H1 (cell line): ENCODE results near the gene ZNF462.

ENCODE experiments used
- CREB1 ChIP-seq: IDR thresholded peaks from 2 replicates; pipeline ENCODE4 v1.6.1; 2012; ENCODE audit warnings: inconsistent platforms
- EZH2 ChIP-seq: fragments of 200-600 bp; sonication (generic); IDR thresholded peaks from 2 replicates; pipeline ENCODE4 v1.7.1; 2012; ENCODE audit warnings: low read depth, mild to moderate bottlenecking, moderate library complexity, low read length, inconsistent platforms; ENCODE audit not compliant: severe bottlenecking
- MAFK ChIP-seq: IDR thresholded peaks from 2 replicates; pipeline ENCODE4 v1.6.1; 2012; ENCODE audit warnings: low read depth, mild to moderate bottlenecking, improper control_type of control experiment, low read length
- NRF1 ChIP-seq: IDR thresholded peaks from 2 replicates; pipeline ENCODE4 v1.6.1; 2011; ENCODE audit warnings: mild to moderate bottlenecking, low read depth, low read length, improper control_type of control experiment
- RNF2 ChIP-seq: fragments of 200-900, 300-1000 bp; sonication (generic); IDR thresholded peaks from 2 replicates; pipeline ENCODE4 v1.7.1; 2016; ENCODE audit warnings: borderline replicate concordance, low read depth, mild to moderate bottlenecking, antibody characterized with exemption, low read length; ENCODE audit not compliant: poor library complexity, severe bottlenecking; ENCODE audit errors: missing control alignments
- SIN3A ChIP-seq, 2 experiments: IDR thresholded peaks in 1 of 2; conservative IDR thresholded peaks in 1 of 2; 2 replicates each; pipeline ENCODE4 v1.6.1; 2011 to 2012; ENCODE audit warnings: low read length in 2 of 2, improper control_type of control experiment in 1 of 2, low read depth in 1 of 2, mild to moderate bottlenecking in 1 of 2
- TF ChIP-seq, protein P1 (sequence below), 3 experiments: IDR thresholded peaks; 1 replicate in 2 of 3; 2 replicates in 1 of 3; pipeline versions ENCODE4 v1.5.1 to v1.6.1; 2011; ENCODE audit warnings: low read length in 3 of 3, mild to moderate bottlenecking in 3 of 3, inconsistent platforms in 2 of 3, low read depth in 1 of 3, moderate library complexity in 1 of 3; ENCODE audit not compliant: insufficient read depth in 1 of 3; ENCODE audit errors: control extremely low read depth in 1 of 3
- TF ChIP-seq, protein P2 (sequence below): fragments of 300-600 bp; sonication (generic); IDR thresholded peaks from 2 replicates; pipeline ENCODE4 v1.7.1; 2012; ENCODE audit warnings: low read length, moderate library complexity, mild to moderate bottlenecking, inconsistent platforms; ENCODE audit not compliant: insufficient replicate concordance

DNA sequence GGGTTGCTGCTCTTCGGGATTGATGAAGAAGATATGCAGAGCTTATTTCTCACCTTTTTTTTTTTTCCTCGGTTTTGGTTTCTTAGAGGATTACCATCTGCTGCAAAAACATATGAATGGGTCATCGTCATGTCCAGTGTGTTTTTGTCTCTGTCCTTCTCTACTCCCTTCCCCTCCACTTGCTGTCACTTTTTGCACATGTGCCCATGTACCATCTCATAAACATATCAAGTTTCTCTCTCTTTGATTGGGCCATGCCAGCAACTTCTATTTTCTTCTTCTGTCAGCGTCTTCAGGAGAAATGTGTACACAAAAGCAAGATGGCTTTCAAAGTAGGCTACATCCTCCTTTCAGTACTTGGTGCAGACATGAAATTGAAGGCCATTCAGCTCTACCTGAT lies 57.1 kb downstream of the ZNF462 start:
- TF ChIP-seq RNF2 (no peak), MAFK (no peak), NRF1 (no peak), EZH2 (no peak), CREB1 (no peak), SIN3A (conservative IDR thresholded peaks at IDR 0.05 in 1 of 2, IDR thresholded peaks at IDR 0.05 in 1 of 2; ENCODE audit: low read depth in 1 of 2, low read length in 2 of 2) (no peak)
- TF ChIP-seq, protein P1, sequence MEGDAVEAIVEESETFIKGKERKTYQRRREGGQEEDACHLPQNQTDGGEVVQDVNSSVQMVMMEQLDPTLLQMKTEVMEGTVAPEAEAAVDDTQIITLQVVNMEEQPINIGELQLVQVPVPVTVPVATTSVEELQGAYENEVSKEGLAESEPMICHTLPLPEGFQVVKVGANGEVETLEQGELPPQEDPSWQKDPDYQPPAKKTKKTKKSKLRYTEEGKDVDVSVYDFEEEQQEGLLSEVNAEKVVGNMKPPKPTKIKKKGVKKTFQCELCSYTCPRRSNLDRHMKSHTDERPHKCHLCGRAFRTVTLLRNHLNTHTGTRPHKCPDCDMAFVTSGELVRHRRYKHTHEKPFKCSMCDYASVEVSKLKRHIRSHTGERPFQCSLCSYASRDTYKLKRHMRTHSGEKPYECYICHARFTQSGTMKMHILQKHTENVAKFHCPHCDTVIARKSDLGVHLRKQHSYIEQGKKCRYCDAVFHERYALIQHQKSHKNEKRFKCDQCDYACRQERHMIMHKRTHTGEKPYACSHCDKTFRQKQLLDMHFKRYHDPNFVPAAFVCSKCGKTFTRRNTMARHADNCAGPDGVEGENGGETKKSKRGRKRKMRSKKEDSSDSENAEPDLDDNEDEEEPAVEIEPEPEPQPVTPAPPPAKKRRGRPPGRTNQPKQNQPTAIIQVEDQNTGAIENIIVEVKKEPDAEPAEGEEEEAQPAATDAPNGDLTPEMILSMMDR (IDR thresholded peaks at IDR 0.05; ENCODE audit: control extremely low read depth in 1 of 3, insufficient read depth in 1 of 3, low read depth in 1 of 3, low read length in 3 of 3), result no peak
- TF ChIP-seq, protein P2, sequence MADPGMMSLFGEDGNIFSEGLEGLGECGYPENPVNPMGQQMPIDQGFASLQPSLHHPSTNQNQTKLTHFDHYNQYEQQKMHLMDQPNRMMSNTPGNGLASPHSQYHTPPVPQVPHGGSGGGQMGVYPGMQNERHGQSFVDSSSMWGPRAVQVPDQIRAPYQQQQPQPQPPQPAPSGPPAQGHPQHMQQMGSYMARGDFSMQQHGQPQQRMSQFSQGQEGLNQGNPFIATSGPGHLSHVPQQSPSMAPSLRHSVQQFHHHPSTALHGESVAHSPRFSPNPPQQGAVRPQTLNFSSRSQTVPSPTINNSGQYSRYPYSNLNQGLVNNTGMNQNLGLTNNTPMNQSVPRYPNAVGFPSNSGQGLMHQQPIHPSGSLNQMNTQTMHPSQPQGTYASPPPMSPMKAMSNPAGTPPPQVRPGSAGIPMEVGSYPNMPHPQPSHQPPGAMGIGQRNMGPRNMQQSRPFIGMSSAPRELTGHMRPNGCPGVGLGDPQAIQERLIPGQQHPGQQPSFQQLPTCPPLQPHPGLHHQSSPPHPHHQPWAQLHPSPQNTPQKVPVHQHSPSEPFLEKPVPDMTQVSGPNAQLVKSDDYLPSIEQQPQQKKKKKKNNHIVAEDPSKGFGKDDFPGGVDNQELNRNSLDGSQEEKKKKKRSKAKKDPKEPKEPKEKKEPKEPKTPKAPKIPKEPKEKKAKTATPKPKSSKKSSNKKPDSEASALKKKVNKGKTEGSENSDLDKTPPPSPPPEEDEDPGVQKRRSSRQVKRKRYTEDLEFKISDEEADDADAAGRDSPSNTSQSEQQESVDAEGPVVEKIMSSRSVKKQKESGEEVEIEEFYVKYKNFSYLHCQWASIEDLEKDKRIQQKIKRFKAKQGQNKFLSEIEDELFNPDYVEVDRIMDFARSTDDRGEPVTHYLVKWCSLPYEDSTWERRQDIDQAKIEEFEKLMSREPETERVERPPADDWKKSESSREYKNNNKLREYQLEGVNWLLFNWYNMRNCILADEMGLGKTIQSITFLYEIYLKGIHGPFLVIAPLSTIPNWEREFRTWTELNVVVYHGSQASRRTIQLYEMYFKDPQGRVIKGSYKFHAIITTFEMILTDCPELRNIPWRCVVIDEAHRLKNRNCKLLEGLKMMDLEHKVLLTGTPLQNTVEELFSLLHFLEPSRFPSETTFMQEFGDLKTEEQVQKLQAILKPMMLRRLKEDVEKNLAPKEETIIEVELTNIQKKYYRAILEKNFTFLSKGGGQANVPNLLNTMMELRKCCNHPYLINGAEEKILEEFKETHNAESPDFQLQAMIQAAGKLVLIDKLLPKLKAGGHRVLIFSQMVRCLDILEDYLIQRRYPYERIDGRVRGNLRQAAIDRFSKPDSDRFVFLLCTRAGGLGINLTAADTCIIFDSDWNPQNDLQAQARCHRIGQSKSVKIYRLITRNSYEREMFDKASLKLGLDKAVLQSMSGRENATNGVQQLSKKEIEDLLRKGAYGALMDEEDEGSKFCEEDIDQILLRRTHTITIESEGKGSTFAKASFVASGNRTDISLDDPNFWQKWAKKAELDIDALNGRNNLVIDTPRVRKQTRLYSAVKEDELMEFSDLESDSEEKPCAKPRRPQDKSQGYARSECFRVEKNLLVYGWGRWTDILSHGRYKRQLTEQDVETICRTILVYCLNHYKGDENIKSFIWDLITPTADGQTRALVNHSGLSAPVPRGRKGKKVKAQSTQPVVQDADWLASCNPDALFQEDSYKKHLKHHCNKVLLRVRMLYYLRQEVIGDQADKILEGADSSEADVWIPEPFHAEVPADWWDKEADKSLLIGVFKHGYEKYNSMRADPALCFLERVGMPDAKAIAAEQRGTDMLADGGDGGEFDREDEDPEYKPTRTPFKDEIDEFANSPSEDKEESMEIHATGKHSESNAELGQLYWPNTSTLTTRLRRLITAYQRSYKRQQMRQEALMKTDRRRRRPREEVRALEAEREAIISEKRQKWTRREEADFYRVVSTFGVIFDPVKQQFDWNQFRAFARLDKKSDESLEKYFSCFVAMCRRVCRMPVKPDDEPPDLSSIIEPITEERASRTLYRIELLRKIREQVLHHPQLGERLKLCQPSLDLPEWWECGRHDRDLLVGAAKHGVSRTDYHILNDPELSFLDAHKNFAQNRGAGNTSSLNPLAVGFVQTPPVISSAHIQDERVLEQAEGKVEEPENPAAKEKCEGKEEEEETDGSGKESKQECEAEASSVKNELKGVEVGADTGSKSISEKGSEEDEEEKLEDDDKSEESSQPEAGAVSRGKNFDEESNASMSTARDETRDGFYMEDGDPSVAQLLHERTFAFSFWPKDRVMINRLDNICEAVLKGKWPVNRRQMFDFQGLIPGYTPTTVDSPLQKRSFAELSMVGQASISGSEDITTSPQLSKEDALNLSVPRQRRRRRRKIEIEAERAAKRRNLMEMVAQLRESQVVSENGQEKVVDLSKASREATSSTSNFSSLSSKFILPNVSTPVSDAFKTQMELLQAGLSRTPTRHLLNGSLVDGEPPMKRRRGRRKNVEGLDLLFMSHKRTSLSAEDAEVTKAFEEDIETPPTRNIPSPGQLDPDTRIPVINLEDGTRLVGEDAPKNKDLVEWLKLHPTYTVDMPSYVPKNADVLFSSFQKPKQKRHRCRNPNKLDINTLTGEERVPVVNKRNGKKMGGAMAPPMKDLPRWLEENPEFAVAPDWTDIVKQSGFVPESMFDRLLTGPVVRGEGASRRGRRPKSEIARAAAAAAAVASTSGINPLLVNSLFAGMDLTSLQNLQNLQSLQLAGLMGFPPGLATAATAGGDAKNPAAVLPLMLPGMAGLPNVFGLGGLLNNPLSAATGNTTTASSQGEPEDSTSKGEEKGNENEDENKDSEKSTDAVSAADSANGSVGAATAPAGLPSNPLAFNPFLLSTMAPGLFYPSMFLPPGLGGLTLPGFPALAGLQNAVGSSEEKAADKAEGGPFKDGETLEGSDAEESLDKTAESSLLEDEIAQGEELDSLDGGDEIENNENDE, result no peak
